ENCODE results near the gene FBXL5. TPM values are rescaled to one million over a fixed set of nuclear protein-coding genes. Genes with fewer than 3 reads are reported as not detected.

The FBXL5 gene
- total RNA-seq, 1 donor from 2014 or later = 31.2 TPM

DNA sequence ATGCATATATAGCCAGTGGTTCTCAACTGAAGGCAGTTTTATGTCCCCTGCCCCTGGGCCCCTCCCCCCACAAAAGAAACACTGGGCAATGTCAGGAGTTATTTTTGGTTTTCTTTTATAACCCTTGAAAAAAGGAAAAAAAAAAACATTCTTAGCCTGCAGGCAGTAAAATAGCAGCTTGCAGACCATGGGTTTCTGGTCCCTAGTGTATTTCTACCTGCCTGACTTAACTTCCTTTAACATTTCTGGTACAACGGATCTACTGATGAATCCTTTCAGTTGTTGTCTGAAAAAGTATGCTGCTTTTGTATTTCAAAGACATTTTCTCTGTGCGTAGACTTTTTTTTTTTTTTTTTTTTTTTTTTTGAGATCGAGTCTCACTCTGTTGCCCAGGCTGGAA, 15.4 kb upstream of the FBXL5 start:
- intact Hi-C loops (cut with micrococcal nuclease) = no loop called here
- no peak for DNase-seq
- peaks cover 23% of the 10 kb centered on the region for H3K36me3 Mint-ChIP-seq (ENCODE audit: low read depth)
- H3K4me3 Mint-ChIP-seq = no peak overlapping the region
- peaks cover 21% of the 10 kb centered on the region for H3K4me1 Mint-ChIP-seq
- peaks cover 6% of the 10 kb centered on the region for H3K9me3 Mint-ChIP-seq
- H3K27me3 Mint-ChIP-seq = no peaks in the 10 kb centered on the region
- H3K27ac Mint-ChIP-seq = no peak overlapping the region

DNA sequence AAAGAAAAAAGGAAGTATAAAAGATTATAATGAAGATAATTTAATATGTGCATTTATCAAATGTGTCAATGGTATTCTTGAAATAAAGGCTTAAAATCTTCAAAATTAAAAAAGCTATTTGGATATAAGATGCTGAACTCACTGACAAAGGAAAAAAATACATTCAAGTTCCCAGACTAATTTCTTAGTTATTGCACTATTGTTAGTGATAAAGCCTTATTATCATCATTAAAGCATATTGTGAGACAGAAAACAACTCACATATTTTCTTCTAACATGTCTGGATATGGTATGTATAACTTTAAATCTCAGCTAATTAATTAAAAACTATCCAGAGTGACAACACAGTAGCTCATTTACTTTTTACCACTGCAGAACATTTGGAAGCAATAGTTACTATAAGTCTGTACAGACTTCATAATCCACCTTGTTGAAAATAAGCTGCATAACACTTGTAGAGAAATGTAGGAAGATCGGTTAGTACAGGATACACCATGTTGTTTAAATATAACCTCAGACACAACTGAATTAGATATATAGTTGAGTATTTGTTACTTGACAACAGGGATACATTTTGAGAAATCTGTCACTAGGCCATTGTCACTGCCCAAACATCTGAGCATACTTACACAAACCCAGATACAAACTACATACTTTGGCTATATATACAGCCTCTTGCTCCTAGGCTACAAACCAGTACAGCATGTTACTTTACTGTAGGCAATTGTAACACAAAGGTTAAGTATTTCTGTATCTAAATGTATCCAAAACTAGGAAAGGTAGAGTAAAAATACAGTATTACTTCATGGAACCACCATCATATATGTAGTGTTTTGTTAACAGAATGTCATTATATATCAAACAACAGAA, 13.6 kb upstream of the FBXL5 start:
- H3K27me3 Mint-ChIP-seq = no peaks in the 10 kb centered on the region
- no peak for DNase-seq
- no peak overlapping the region for H3K27ac Mint-ChIP-seq
- peaks cover 23% of the 10 kb centered on the region for H3K4me1 Mint-ChIP-seq
- H3K4me3 Mint-ChIP-seq = no peak overlapping the region
- H3K9me3 Mint-ChIP-seq = peaks cover 6% of the 10 kb centered on the region
- H3K36me3 Mint-ChIP-seq (ENCODE audit: low read depth) = peaks cover 27% of the 10 kb centered on the region
- intact Hi-C loops (cut with micrococcal nuclease) = no loop called here

DNA sequence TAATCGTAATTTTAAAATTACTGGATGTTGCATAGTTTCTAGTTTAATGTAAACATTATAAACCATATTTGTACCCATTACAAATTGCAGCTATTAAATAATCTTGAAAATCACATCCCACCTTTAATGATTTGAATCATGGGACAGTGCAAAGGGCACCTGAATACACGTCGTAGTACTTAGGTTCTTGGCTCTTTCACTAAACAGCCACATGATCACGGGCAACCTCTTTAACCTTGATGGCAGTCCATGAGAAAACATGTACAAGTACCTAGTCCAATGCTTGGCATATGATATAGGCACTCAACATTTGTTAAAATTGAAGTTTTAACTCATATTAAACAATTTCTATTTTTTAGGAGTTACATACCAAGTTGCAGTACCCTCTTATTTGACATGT, 11.8 kb upstream of the FBXL5 start:
- intact Hi-C loops (cut with micrococcal nuclease) = no loop called here
- Mint-ChIP-seq H3K4me3 (no peak overlapping the region), H3K27me3 (no peaks in the 10 kb centered on the region), H3K36me3 (ENCODE audit: low read depth) (peaks cover 26% of the 10 kb centered on the region), H3K9me3 (peaks cover 6% of the 10 kb centered on the region), H3K27ac (no peak overlapping the region), H3K4me1 (peaks cover 20% of the 10 kb centered on the region)
- no peak for DNase-seq

DNA sequence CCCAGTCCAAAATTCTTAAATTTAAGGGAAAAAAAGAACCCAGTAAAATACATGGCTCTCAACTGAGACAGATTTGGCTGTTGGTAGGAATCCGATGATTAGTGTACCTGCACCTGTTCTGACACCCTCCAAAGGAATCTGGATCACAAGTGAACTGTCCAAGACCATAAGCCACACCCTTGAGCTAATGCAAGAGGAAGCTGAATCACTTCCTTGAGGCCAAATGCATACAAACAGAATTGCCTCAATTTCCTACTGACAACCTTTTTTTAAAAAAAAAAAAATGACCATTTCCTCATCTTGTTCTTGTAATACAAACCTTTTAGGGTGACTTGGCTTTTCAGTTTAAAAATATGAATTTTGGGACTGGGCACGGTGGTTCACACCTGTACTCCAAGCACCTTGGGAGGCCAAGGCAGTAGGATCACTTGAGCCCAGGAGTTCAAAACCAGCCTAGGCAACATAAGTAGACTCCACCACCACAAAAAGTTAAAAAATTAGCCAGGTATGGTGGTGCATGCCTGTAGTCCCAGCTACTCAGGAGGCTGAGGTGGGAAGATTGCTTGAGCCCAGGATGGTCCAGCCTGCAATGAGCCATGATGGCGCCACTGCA, 10.7 kb upstream of the FBXL5 start:
- H3K36me3 Mint-ChIP-seq (ENCODE audit: low read depth) = peaks cover 24% of the 10 kb centered on the region
- H3K4me1 Mint-ChIP-seq = peaks cover 21% of the 10 kb centered on the region
- H3K4me3 Mint-ChIP-seq = no peak overlapping the region
- intact Hi-C loops (cut with micrococcal nuclease) = no loop called here
- DNase-seq = no peak
- H3K27me3 Mint-ChIP-seq = no peaks in the 10 kb centered on the region
- H3K9me3 Mint-ChIP-seq = peaks cover 6% of the 10 kb centered on the region
- no peak overlapping the region for H3K27ac Mint-ChIP-seq

DNA sequence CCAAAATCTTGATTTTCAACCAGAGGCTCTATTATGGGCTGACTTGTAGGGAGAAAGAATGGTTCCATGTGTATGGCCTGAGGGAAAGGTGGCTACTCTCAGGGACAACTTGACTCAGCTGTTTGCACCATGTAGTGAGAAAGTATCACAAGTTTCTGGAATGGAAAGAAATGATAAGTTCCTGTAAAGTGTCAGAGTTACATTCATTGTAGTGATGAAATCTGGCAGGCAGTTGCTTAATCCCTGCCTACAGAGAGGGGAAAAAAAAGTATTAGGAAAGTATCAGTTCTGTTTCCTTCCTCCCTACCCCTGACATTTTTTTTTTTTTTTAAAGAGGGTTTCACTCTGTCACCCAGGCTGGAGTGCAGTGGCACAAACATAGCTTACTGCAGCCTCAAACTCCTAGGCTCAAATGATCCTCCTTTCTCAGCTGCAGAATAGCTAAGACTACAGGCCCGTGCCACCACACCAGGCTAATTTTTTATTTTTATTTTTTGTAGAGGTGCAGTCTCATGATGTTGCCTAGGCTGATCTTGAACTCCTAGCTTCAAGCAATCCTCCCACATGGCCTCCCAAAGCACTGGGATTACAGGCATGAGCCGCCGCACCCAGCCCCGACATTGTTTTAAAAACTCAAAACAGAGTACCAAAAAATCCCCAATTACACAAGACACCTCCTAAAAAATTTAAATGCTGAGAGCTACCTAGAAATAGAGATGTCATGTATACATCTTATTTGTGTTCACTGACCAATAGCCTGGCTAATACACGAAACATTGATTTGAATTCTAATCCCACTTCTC, 4.8 kb upstream of the FBXL5 start:
- Mint-ChIP-seq H3K27ac (peak overlapping the region; percentile 68), H3K9me3 (no peaks in the 10 kb centered on the region), H3K4me1 (peaks cover 32% of the 10 kb centered on the region), H3K27me3 (peaks cover 1% of the 10 kb centered on the region), H3K36me3 (ENCODE audit: low read depth) (peaks cover 8% of the 10 kb centered on the region), H3K4me3 (no peak overlapping the region)
- DNase-seq = no peak
- intact Hi-C loops (cut with micrococcal nuclease) = loop anchor here (1.0 to 10.0 kb wide), 7 partner anchors 95 to 2005 kb away; partner anchors contain the start of genes CD38 and TAPT1

DNA sequence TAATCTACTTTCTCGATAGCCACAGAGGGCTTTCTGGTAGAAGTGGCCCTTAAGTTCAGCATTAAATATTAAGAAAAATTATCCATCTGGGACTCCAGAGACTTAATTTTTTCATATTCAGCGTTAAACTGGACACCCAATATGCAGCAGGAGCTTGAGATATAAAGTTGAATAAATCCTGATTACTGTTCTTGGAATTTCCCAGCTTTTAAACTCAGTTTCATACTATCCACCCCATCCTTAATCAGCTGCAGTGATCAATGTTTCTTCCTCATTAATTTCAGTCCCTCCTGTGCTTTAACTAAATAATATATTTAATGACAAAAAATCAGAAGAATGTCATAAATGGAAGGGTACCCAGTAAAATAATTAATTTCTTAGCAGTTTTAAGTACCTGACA, 3.6 kb upstream of the FBXL5 start:
- intact Hi-C loops (cut with micrococcal nuclease) = loop anchor here (1.0 to 10.0 kb wide), 7 partner anchors 97 to 2004 kb away; partner anchors contain the start of genes CD38 and TAPT1
- H3K9me3 Mint-ChIP-seq = no peaks in the 10 kb centered on the region
- DNase-seq = no peak
- peaks cover 35% of the 10 kb centered on the region for H3K4me1 Mint-ChIP-seq
- H3K27ac Mint-ChIP-seq = no peak overlapping the region
- H3K36me3 Mint-ChIP-seq (ENCODE audit: low read depth) = peaks cover 9% of the 10 kb centered on the region
- no peak overlapping the region for H3K4me3 Mint-ChIP-seq
- peaks cover 1% of the 10 kb centered on the region for H3K27me3 Mint-ChIP-seq

DNA sequence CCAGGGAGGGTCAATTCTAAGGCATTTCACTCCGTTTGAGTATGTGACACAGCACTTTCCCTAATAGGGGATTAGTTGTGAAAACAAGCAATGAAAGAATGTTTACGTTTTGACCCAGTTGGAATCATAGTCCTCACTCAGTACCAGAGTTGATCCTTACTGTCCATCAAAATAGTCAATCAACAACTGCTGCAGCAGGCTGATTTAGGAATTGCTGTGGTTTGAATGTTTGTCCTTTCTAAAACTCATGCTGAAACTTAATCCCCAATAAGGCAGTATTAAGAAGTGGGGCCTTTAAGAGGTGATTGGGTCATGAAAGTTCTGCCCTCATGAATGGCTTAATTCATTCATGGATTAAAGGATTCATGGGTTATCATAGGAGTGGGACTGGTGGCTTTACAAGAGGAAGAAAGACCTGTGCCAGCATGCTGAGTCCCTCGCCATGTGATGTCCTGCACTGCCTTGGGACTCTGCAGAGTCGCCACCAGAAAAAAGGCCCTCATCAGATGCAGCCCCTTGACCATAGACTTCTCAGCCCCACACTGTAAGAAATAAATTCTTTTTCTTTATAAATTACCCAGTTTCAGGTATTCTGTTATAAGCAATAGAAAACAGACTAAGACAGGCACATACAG, 3.1 kb upstream of the FBXL5 start:
- no peak overlapping the region for H3K27ac Mint-ChIP-seq
- H3K4me3 Mint-ChIP-seq = no peak overlapping the region
- H3K4me1 Mint-ChIP-seq = peaks cover 40% of the 10 kb centered on the region
- H3K9me3 Mint-ChIP-seq = no peaks in the 10 kb centered on the region
- intact Hi-C loops (cut with micrococcal nuclease) = loop anchor here (5.0 to 10.0 kb wide), 6 partner anchors 119 to 2003 kb away; partner anchors contain the start of genes CD38 and TAPT1
- peaks cover 10% of the 10 kb centered on the region for H3K36me3 Mint-ChIP-seq (ENCODE audit: low read depth)
- DNase-seq = no peak
- H3K27me3 Mint-ChIP-seq = peaks cover 1% of the 10 kb centered on the region

DNA sequence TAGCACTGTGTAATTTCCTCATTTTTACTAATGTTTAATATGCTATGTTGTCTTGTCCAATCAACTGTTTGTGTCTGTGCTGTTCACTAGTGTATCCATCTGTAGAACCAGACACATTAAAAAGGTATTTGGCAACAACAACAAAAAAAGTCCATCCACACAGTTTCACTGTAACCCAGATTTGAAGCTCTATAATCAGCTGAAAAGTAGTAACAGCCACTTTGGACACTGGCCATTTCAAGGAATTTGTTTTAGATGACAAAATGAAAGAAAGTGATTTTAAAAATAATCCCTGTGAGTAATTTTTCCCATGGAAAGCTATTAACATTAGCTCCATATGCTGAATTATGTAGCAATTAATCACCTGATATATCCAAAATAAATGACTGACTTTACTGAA, 2.2 kb upstream of the FBXL5 start:
- Mint-ChIP-seq H3K9me3 (no peaks in the 10 kb centered on the region), H3K36me3 (ENCODE audit: low read depth) (peaks cover 10% of the 10 kb centered on the region), H3K4me1 (peaks cover 47% of the 10 kb centered on the region), H3K27me3 (peaks cover 1% of the 10 kb centered on the region), H3K27ac (no peak overlapping the region), H3K4me3 (no peak overlapping the region)
- no peak for DNase-seq
- intact Hi-C loops (cut with micrococcal nuclease) = loop anchor here (5.0 to 10.0 kb wide), 6 partner anchors 120 to 2003 kb away; partner anchors contain the start of genes CD38 and TAPT1

DNA sequence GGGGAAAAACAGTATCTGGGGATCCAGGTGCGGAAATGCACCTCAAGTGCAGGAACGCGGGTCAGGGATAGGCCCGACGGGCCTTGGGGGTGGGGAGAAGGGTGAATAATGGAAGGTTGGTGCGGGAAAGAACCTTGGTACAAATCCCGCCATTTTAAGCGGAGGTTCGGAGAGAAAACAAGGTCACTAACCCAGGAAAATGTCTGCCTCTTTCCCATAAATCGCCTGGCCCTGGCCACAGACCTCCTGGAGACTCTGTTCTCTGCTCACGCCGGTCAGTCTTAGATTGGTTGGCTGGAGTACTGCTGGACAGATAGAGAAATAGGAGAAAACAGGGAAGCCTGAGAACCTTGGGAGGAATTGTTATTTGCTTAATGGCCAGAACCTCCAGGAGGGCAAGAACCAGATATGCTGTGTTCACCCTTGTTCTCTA, 897 bp upstream of the FBXL5 start:
- intact Hi-C loops (cut with micrococcal nuclease) = loop anchor here (5.0 to 10.0 kb wide), 6 partner anchors 121 to 2001 kb away; partner anchors contain the start of genes CD38 and TAPT1
- Mint-ChIP-seq H3K4me1 (peaks cover 52% of the 10 kb centered on the region), H3K9me3 (no peaks in the 10 kb centered on the region)

DNA sequence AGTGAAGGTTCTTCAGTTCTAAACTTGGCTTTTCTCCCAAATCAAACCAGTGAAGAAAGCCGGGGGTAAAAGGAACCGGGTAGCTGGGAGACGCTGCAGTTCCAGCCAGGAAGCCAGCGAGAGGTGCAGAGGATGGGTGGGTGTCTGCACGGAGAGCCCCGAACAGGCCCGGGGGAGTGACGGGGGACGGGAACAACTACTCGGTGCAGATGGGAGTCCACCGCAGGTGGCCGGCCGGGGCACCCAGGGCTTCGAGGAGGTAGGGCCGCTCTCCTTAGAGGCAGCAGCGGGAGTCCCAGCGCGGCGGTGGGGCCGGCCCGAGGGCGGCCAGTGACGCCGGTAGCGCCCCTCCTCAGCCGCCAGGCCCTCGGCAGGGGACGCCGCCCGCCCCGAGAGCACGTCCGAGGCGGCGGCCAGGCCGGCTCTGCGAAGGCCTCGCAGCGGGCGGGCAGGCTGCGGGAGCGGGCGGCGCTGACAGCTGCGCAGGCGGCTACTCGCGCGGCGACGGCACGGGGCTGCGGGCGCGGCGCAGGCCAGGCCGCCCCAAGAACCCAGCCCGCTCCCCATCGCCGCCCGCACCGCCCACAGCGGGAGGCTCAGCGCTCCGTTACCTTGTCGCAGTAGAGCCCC, 449 bp downstream of the FBXL5 start:
- H3K9me3 Mint-ChIP-seq = no peaks in the 10 kb centered on the region
- intact Hi-C loops (cut with micrococcal nuclease) = loop anchor here (1.0 to 10.0 kb wide), 10 partner anchors 27 to 2000 kb away; partner anchors contain the start of genes CD38, CPEB2, FAM200B and TAPT1
- H3K4me3 Mint-ChIP-seq = peak overlapping the region; percentile 99
- H3K4me1 Mint-ChIP-seq = peaks cover 54% of the 10 kb centered on the region
- peak overlapping the region; percentile 95 for H3K27ac Mint-ChIP-seq
- peaks cover 1% of the 10 kb centered on the region for H3K27me3 Mint-ChIP-seq
- H3K36me3 Mint-ChIP-seq (ENCODE audit: low read depth) = peaks cover 8% of the 10 kb centered on the region
- DNase-seq = no peak

More for the DNA sequence above, 897 bp upstream of the FBXL5 start:
- H3K27ac Mint-ChIP-seq = peak overlapping the region; percentile 96
- H3K27me3 Mint-ChIP-seq = peaks cover 1% of the 10 kb centered on the region
- H3K4me3 Mint-ChIP-seq = peak overlapping the region; percentile 91
- DNase-seq = no peak
- H3K36me3 Mint-ChIP-seq (ENCODE audit: low read depth) = peaks cover 9% of the 10 kb centered on the region

DNA sequence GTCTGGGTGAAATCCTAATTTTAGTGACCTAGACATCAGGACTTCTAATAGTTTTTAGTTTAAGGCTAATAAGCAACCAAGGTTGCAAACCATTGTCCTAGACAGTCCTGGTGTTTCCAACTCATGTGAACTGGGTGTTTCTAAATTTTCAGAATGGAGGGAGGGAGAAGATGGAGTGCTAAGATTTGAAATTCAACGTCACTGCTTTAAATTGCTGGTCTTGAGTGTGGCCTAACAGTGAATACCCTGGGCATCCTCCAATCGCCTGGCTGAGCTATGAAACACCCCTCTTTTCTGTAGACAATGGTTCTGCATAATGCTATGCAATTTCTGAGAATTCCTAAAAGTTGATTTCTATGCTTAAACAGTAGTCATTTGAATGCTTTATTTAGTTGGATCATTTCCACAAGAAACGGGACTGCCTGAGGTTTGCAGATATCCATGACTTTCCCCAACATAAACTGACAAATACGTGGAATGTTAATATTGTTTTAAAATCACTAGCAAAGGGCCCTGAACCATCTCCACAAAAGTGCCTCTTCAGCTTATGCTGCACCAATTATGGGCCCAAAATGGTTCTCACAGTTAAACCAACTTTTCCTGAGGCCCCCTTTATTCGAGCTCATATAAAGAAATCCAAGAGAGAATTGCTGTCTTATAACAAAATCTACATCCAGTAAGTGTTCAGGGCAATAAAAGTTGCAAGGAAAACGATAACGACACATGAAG, 1.1 kb downstream of the FBXL5 start:
- H3K27me3 Mint-ChIP-seq = peaks cover 1% of the 10 kb centered on the region
- intact Hi-C loops (cut with micrococcal nuclease) = loop anchor here (5.0 to 10.0 kb wide), 4 partner anchors 303 to 1999 kb away; partner anchors contain the start of gene TAPT1
- peak overlapping the region; percentile 99 for H3K4me3 Mint-ChIP-seq
- H3K4me1 Mint-ChIP-seq = peaks cover 49% of the 10 kb centered on the region
- H3K36me3 Mint-ChIP-seq (ENCODE audit: low read depth) = peaks cover 8% of the 10 kb centered on the region
- DNase-seq = peak; percentile 65
- peak overlapping the region; percentile 95 for H3K27ac Mint-ChIP-seq
- H3K9me3 Mint-ChIP-seq = no peaks in the 10 kb centered on the region

DNA sequence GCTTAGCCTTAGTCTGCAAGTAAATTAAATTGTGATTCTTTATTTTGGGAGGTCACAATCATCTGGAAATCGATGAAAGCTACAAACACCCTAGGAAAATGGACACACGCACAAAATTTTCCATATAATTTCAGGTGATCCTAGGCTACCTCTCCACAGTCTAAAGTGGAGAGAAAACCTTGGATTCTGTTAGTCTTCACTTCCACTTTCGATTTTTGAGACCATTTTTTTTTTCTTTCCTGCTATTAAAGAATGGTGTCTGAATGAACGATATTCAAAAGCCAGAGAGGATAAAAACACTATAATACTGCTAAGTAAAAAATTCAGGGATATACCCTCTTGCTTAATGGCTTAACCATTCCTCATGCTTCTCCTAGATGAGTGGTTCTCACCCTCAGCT, 1.7 kb downstream of the FBXL5 start:
- intact Hi-C loops (cut with micrococcal nuclease) = loop anchor here (5.0 to 10.0 kb wide), 4 partner anchors 304 to 1999 kb away; partner anchors contain the start of gene TAPT1
- peak overlapping the region; percentile 95 for H3K27ac Mint-ChIP-seq
- H3K36me3 Mint-ChIP-seq (ENCODE audit: low read depth) = peaks cover 9% of the 10 kb centered on the region
- peaks cover 53% of the 10 kb centered on the region for H3K4me1 Mint-ChIP-seq
- no peak for DNase-seq
- H3K9me3 Mint-ChIP-seq = no peaks in the 10 kb centered on the region
- peak overlapping the region; percentile 99 for H3K4me3 Mint-ChIP-seq
- H3K27me3 Mint-ChIP-seq = peaks cover 1% of the 10 kb centered on the region
